ENCODE measurements around the gene MED4. TPM values are rescaled to one million over a fixed set of nuclear protein-coding genes. Genes with fewer than 3 reads are reported as not detected.

MED4 gene
- total RNA-seq, 1 donor from 2014 or later = 47.1 TPM

- no peaks in the 10 kb centered on the region for H3K9me3 ChIP-seq
- DNase-seq (ENCODE audit: extremely low spot score in 2 of 2) = no peak
- TF ChIP-seq POLR2A (IDR thresholded peaks at IDR 0.05) (no peak), CTCF (IDR thresholded peaks at IDR 0.05) (no peak), POLR2AphosphoS5 (IDR thresholded peaks at IDR 0.05; ENCODE audit: insufficient read depth in 1 of 2, low read depth in 1 of 2) (no peak)
- peaks cover 0 to 67% of the 10 kb centered on the region in 2 donors for H3K36me3 ChIP-seq
- intact Hi-C loops (cut with DNase I) = no loop called here
- H3K27me3 ChIP-seq = no peaks in the 10 kb centered on the region
- no peak overlapping the region for H3K27ac ChIP-seq
- H3K4me3 ChIP-seq = no peak overlapping the region
- H3K4me1 ChIP-seq = no peaks in the 10 kb centered on the region
Measured at GRCh38 chr13:48081739-48082138, 13.2 kb downstream of the MED4 start.

GRCh38 chr13:48078251-48078656 is 16.6 kb downstream of the MED4 start:
- H3K4me3 ChIP-seq = no peak overlapping the region
- intact Hi-C loops (cut with DNase I) = no loop called here
- H3K4me1 ChIP-seq = no peaks in the 10 kb centered on the region
- no peaks in the 10 kb centered on the region for H3K9me3 ChIP-seq
- TF ChIP-seq CTCF (IDR thresholded peaks at IDR 0.05) (no peak), POLR2A (IDR thresholded peaks at IDR 0.05) (no peak), POLR2AphosphoS5 (IDR thresholded peaks at IDR 0.05; ENCODE audit: insufficient read depth in 1 of 2, low read depth in 1 of 2) (no peak)
- DNase-seq (ENCODE audit: extremely low spot score in 2 of 2) = no peak
- H3K27ac ChIP-seq = no peak overlapping the region
- peaks cover 0 to 73% of the 10 kb centered on the region in 2 donors for H3K36me3 ChIP-seq
- no peaks in the 10 kb centered on the region for H3K27me3 ChIP-seq

- peaks cover 0 to 83% of the 10 kb centered on the region in 2 donors for H3K36me3 ChIP-seq
- DNase-seq (ENCODE audit: extremely low spot score in 2 of 2) = no peak
Measured at GRCh38 chr13:48074006-48074405, 20.9 kb downstream of the MED4 start.

GRCh38 chr13:48072787-48073186 is 22.1 kb downstream of the MED4 start:
- Histone ChIP-seq H3K27ac (no peak overlapping the region), H3K36me3 (peaks cover 0 to 88% of the 10 kb centered on the region in 2 donors), H3K4me3 (no peak overlapping the region), H3K4me1 (no peaks in the 10 kb centered on the region), H3K9me3 (peaks cover 27% of the 10 kb centered on the region), H3K27me3 (no peaks in the 10 kb centered on the region)
- no peak for DNase-seq (ENCODE audit: extremely low spot score in 2 of 2)
- intact Hi-C loops (cut with DNase I) = no loop called here
- TF ChIP-seq CTCF (IDR thresholded peaks at IDR 0.05) (no peak), POLR2A (IDR thresholded peaks at IDR 0.05) (no peak), POLR2AphosphoS5 (IDR thresholded peaks at IDR 0.05; ENCODE audit: insufficient read depth in 1 of 2, low read depth in 1 of 2) (no peak)

More at GRCh38 chr13:48074006-48074405, 20.9 kb downstream of the MED4 start:
- Histone ChIP-seq H3K27me3 (no peaks in the 10 kb centered on the region), H3K4me1 (no peaks in the 10 kb centered on the region), H3K27ac (no peak overlapping the region), H3K4me3 (no peak overlapping the region), H3K9me3 (peaks cover 16% of the 10 kb centered on the region)
- no peak for TF ChIP-seq CTCF (IDR thresholded peaks at IDR 0.05)
- no peak for TF ChIP-seq POLR2AphosphoS5 (IDR thresholded peaks at IDR 0.05; ENCODE audit: insufficient read depth in 1 of 2, low read depth in 1 of 2)
- no peak for TF ChIP-seq POLR2A (IDR thresholded peaks at IDR 0.05)
- intact Hi-C loops (cut with DNase I) = no loop called here

GRCh38 chr13:48072304-48072703 is 22.6 kb downstream of the MED4 start:
- Histone ChIP-seq H3K27me3 (no peaks in the 10 kb centered on the region), H3K27ac (no peak overlapping the region), H3K4me3 (no peak overlapping the region), H3K4me1 (no peaks in the 10 kb centered on the region), H3K36me3 (peaks cover 0 to 92% of the 10 kb centered on the region in 2 donors), H3K9me3 (peaks cover 27% of the 10 kb centered on the region)
- DNase-seq (ENCODE audit: extremely low spot score in 2 of 2) = no peak
- TF ChIP-seq POLR2A (IDR thresholded peaks at IDR 0.05) (no peak), CTCF (IDR thresholded peaks at IDR 0.05) (no peak), POLR2AphosphoS5 (IDR thresholded peaks at IDR 0.05; ENCODE audit: insufficient read depth in 1 of 2, low read depth in 1 of 2) (no peak)
- intact Hi-C loops (cut with DNase I) = no loop called here
